ENCODE data around the gene PTPRZ1. TPM values are rescaled to one million over a fixed set of nuclear protein-coding genes. Genes with fewer than 3 reads are reported as not detected.

Gene PTPRZ1
- total RNA-seq (ENCODE audit: unreplicated experiment), result 2.5 TPM
- long read RNA-seq, result 0 reads

- no peaks in the 10 kb centered on the region for H3K9me3 Mint-ChIP-seq (ENCODE audit: unreplicated experiment)
- H3K4me3 Mint-ChIP-seq (ENCODE audit: unreplicated experiment), result peak within 1 kb of the TSS; percentile 99
- H3K4me1 Mint-ChIP-seq (ENCODE audit: unreplicated experiment), result peaks cover 8% of the 10 kb centered on the region
- no peak for TF ChIP-seq CTCF (IDR thresholded peaks at IDR 0.05; ENCODE audit: unreplicated experiment)
- peaks cover 4% of the 10 kb centered on the region for H3K36me3 Mint-ChIP-seq (ENCODE audit: low read depth, unreplicated experiment)
- H3K27me3 Mint-ChIP-seq (ENCODE audit: unreplicated experiment), result peaks cover 11% of the 10 kb centered on the region
- H3K27ac Mint-ChIP-seq (ENCODE audit: unreplicated experiment), result peak within 1 kb of the TSS; percentile 62
- peak; percentile 71 for DNase-seq (ENCODE audit: low spot score)
These were observed at the start of gene PTPRZ1 for GRCh38 chr7:121872831-121873288. PTPRZ1 (plus strand) TSS chr7:121873161; CDS start chr7:121873500, 339 bp downstream.

DNA sequence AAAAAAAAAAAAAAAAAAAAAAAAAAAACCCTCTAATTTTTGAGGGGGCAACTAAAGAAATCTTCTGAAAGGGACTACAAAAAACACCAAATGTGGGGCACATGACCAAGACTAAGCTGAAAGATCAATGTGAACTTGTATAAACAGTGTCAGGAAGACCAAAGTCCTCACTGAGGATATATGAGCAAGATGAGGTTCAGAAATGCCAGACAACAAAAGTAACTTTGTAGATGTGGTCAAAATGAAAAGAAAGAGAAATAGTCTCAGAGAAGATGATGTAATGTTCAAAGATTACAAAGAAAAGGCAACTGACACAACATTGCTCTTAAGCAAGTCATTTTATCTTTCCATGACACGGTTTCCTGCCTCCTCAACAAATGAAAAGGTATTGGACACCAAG lies 48.7 kb upstream of the PTPRZ1 start:
- DNase-seq (ENCODE audit: low spot score), result no peak
- Mint-ChIP-seq H3K4me3 (ENCODE audit: unreplicated experiment) (no peak overlapping the region), H3K36me3 (ENCODE audit: low read depth, unreplicated experiment) (no peaks in the 10 kb centered on the region), H3K27ac (ENCODE audit: unreplicated experiment) (no peak overlapping the region), H3K9me3 (ENCODE audit: unreplicated experiment) (no peaks in the 10 kb centered on the region), H3K27me3 (ENCODE audit: unreplicated experiment) (peaks cover 4% of the 10 kb centered on the region), H3K4me1 (ENCODE audit: unreplicated experiment) (no peaks in the 10 kb centered on the region)
- no peak for TF ChIP-seq CTCF (IDR thresholded peaks at IDR 0.05; ENCODE audit: unreplicated experiment)

DNA sequence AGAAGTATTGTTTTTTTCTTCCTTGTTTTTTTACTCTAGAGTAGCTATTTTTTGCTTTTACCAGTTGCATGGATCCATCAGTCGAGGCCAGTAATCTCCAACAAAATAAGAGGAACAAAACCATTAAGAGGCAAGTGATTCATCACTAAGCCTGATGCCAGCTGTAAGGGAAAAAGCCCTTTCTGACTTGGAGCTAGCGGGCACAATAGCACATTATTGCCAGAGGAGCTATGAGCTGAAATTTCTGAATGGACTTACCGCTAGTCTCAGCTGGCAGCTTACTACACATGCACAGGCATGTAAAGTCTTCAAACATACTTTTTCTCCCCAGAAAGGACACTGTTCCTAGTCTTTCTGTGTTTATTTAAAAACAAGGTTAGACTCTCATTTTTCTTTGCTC lies 41.6 kb upstream of the PTPRZ1 start:
- Mint-ChIP-seq H3K4me3 (ENCODE audit: unreplicated experiment) (no peak overlapping the region), H3K9me3 (ENCODE audit: unreplicated experiment) (no peaks in the 10 kb centered on the region), H3K36me3 (ENCODE audit: low read depth, unreplicated experiment) (no peaks in the 10 kb centered on the region), H3K27me3 (ENCODE audit: unreplicated experiment) (peaks cover 3% of the 10 kb centered on the region), H3K27ac (ENCODE audit: unreplicated experiment) (no peak overlapping the region), H3K4me1 (ENCODE audit: unreplicated experiment) (no peaks in the 10 kb centered on the region)
- no peak for DNase-seq (ENCODE audit: low spot score)
- TF ChIP-seq CTCF (IDR thresholded peaks at IDR 0.05; ENCODE audit: unreplicated experiment), result no peak

DNA sequence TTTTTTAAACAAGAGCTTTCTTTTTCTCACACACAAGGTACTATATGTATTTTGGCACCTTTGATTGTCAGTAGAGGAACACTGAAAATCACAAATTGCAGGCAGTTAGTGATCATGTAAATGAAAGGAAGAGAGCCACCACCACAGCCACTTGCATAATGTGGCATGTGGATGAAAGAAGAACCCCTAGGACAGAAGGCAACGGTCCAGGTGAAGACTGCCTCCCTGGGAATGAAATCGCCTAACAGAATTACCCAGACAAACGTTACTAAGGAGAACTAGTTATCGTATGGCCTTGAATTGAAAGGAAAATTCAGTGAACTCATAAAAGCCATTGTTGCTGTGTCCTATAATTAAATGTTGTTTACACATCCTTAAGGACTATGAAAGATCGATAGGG lies 41.2 kb upstream of the PTPRZ1 start:
- Mint-ChIP-seq H3K36me3 (ENCODE audit: low read depth, unreplicated experiment) (no peaks in the 10 kb centered on the region), H3K4me3 (ENCODE audit: unreplicated experiment) (no peak overlapping the region), H3K9me3 (ENCODE audit: unreplicated experiment) (no peaks in the 10 kb centered on the region), H3K27me3 (ENCODE audit: unreplicated experiment) (peaks cover 3% of the 10 kb centered on the region), H3K27ac (ENCODE audit: unreplicated experiment) (no peak overlapping the region), H3K4me1 (ENCODE audit: unreplicated experiment) (no peaks in the 10 kb centered on the region)
- DNase-seq (ENCODE audit: low spot score), result no peak
- no peak for TF ChIP-seq CTCF (IDR thresholded peaks at IDR 0.05; ENCODE audit: unreplicated experiment)

- TF ChIP-seq CTCF (IDR thresholded peaks at IDR 0.05; ENCODE audit: unreplicated experiment), result no peak
- Mint-ChIP-seq H3K36me3 (ENCODE audit: low read depth, unreplicated experiment) (no peaks in the 10 kb centered on the region), H3K4me1 (ENCODE audit: unreplicated experiment) (no peaks in the 10 kb centered on the region), H3K27ac (ENCODE audit: unreplicated experiment) (no peak overlapping the region), H3K27me3 (ENCODE audit: unreplicated experiment) (peaks cover 3% of the 10 kb centered on the region), H3K4me3 (ENCODE audit: unreplicated experiment) (no peak overlapping the region), H3K9me3 (ENCODE audit: unreplicated experiment) (no peaks in the 10 kb centered on the region)
- DNase-seq (ENCODE audit: low spot score), result no peak
These were observed 40.6 kb upstream of the PTPRZ1 start for GRCh38 chr7:121832347-121832746.
